Astrocyte (in vitro differentiated cells and primary cell): ENCODE results near the gene AK1. TPM values are rescaled to one million over a fixed set of nuclear protein-coding genes. Genes with fewer than 3 reads are reported as not detected.
"Not testable (repeated sequence)": the region's sequence is repeated elsewhere in the genome, so short reads cannot be mapped to it uniquely, and the experiment has no call there.

ENCODE experiments used
- DNase-seq: peaks from one replicate; pipeline ENCODE4 v3.0.0-alpha.2; 2010; ENCODE audit warnings: low read depth
- FAIRE-seq: peaks from 2 replicates; lab custom pipeline; 2011; peaks lifted over from hg19 to GRCh38; lab: Jason Lieb, UNC
- H2AFZ ChIP-seq: 2 replicates; pipeline ENCODE4 v1.6.0; 2012; ENCODE audit warnings: low read depth, low read length, inconsistent platforms
- H3K27ac ChIP-seq: 2 replicates; pipeline ENCODE4 v1.5.1; 2011; ENCODE audit warnings: low read depth, low read length, inconsistent platforms
- H3K27me3 ChIP-seq: 2 replicates; pipeline ENCODE4 v1.6.0; 2011; ENCODE audit warnings: low read length, inconsistent platforms; ENCODE audit not compliant: insufficient read depth
- H3K36me3 ChIP-seq: 2 replicates; pipeline ENCODE4 v1.5.1; 2011; ENCODE audit warnings: low read length, inconsistent platforms; ENCODE audit not compliant: insufficient read depth
- H3K4me1 ChIP-seq: 2 replicates; pipeline ENCODE4 v1.5.1; 2011; ENCODE audit warnings: low read length, inconsistent platforms; ENCODE audit not compliant: insufficient read depth
- H3K4me2 ChIP-seq: 2 replicates; pipeline ENCODE4 v1.6.0; 2012; ENCODE audit warnings: low read length, inconsistent platforms
- H3K4me3 ChIP-seq: 2 replicates; pipeline ENCODE4 v1.5.1; 2011; ENCODE audit warnings: low read depth, mild to moderate bottlenecking, low read length, inconsistent platforms; ENCODE audit not compliant: insufficient read depth
- H3K79me2 ChIP-seq: 2 replicates; pipeline ENCODE4 v1.6.0; 2012; ENCODE audit warnings: mild to moderate bottlenecking, low read length, inconsistent platforms; ENCODE audit not compliant: insufficient read depth
- H3K9ac ChIP-seq: 2 replicates; pipeline ENCODE4 v1.6.0; 2012; ENCODE audit warnings: mild to moderate bottlenecking, low read length, inconsistent platforms
- H3K9me3 ChIP-seq: 2 replicates; pipeline ENCODE4 v1.5.1; 2012; ENCODE audit warnings: low read depth, mild to moderate bottlenecking, low read length, inconsistent platforms; ENCODE audit not compliant: insufficient read depth
- H4K20me1 ChIP-seq: 2 replicates; pipeline ENCODE4 v1.6.0; 2012; ENCODE audit warnings: low read length, inconsistent platforms; ENCODE audit not compliant: insufficient read depth
- H3K27ac Mint-ChIP-seq: one replicate; pipeline ENCODE4 v1.8.0; 2021; ENCODE audit warnings: mild to moderate bottlenecking, mixed read lengths; ENCODE audit not compliant: unreplicated experiment
- H3K27me3 Mint-ChIP-seq: one replicate; pipeline ENCODE4 v1.8.0; 2021; ENCODE audit warnings: low read depth, mixed read lengths; ENCODE audit not compliant: unreplicated experiment
- H3K36me3 Mint-ChIP-seq: one replicate; pipeline ENCODE4 v1.8.0; 2021; ENCODE audit warnings: low read depth, mixed read lengths; ENCODE audit not compliant: unreplicated experiment
- H3K4me1 Mint-ChIP-seq: one replicate; pipeline ENCODE4 v1.8.0; 2021; ENCODE audit warnings: low read depth, mixed read lengths; ENCODE audit not compliant: unreplicated experiment
- H3K4me3 Mint-ChIP-seq: one replicate; pipeline ENCODE4 v1.8.0; 2021; ENCODE audit warnings: mild to moderate bottlenecking, moderate library complexity, mixed read lengths; ENCODE audit not compliant: unreplicated experiment
- H3K9me3 Mint-ChIP-seq: one replicate; pipeline ENCODE4 v1.8.0; 2021; ENCODE audit warnings: mild to moderate bottlenecking, mixed read lengths; ENCODE audit not compliant: unreplicated experiment
- CTCF ChIP-seq: IDR thresholded peaks from 2 replicates; pipeline ENCODE4 v1.5.1; 2011; ENCODE audit warnings: low read depth, mild to moderate bottlenecking, inconsistent platforms, low read length, moderate library complexity; ENCODE audit not compliant: insufficient read depth
- EZH2 ChIP-seq: IDR thresholded peaks from 2 replicates; pipeline ENCODE4 v1.6.1; 2012; ENCODE audit warnings: mild to moderate bottlenecking, low read length, inconsistent platforms; ENCODE audit not compliant: insufficient read depth
- total RNA-seq: library from RNA; stranded (reverse); gene quantifications from 2 replicates; pipeline ENCODE4 v1.2.1, GENCODE V29; 2021

AK1 gene
- total RNA-seq, 1 donor from 2014 or later, result 78.0 TPM

GRCh38 chr9:127846443-127847177 lies 30.9 kb downstream of the AK1 start:
- peaks cover 2% of the 10 kb centered on the region for H3K4me1 Mint-ChIP-seq
- Histone ChIP-seq H3K4me2 (no peak overlapping the region), H3K36me3 (no peaks in the 10 kb centered on the region), H3K9ac (no peak overlapping the region), H3K27ac (no peak overlapping the region), H3K27me3 (no peaks in the 10 kb centered on the region), H4K20me1 (peaks cover 10% of the 10 kb centered on the region), H3K4me1 (peaks cover 16% of the 10 kb centered on the region), H3K4me3 (no peak overlapping the region), H3K9me3 (peaks cover 19% of the 10 kb centered on the region), H3K79me2 (peaks cover 67% of the 10 kb centered on the region), H2AFZ (no peak overlapping the region)
- no peak for FAIRE-seq
- peaks cover 3% of the 10 kb centered on the region for H3K27me3 Mint-ChIP-seq
- H3K9me3 Mint-ChIP-seq, result peaks cover 25% of the 10 kb centered on the region
- no peak overlapping the region for H3K4me3 Mint-ChIP-seq
- H3K36me3 Mint-ChIP-seq, result peaks cover 4% of the 10 kb centered on the region
- TF ChIP-seq EZH2, result no peak
- TF ChIP-seq CTCF, result no peak
- DNase-seq, result peak; percentile 40
- H3K27ac Mint-ChIP-seq, result no peak overlapping the region

- H3K9me3 Mint-ChIP-seq, result peaks cover 24% of the 10 kb centered on the region
- H3K27ac Mint-ChIP-seq, H3K4me2 ChIP-seq, H3K36me3 ChIP-seq, H3K27me3 ChIP-seq, H2AFZ ChIP-seq, H3K27ac ChIP-seq, H4K20me1 ChIP-seq, H3K4me3 Mint-ChIP-seq, H3K9ac ChIP-seq, DNase-seq, H3K36me3 Mint-ChIP-seq, H3K4me1 Mint-ChIP-seq, H3K4me3 ChIP-seq, FAIRE-seq, H3K27me3 Mint-ChIP-seq: not testable (repeated sequence)
- peaks cover 58% of the 10 kb centered on the region for H3K79me2 ChIP-seq
- H3K4me1 ChIP-seq, result peaks cover 16% of the 10 kb centered on the region
- peaks cover 19% of the 10 kb centered on the region for H3K9me3 ChIP-seq
These were observed 31.9 kb downstream of the AK1 start for GRCh38 chr9:127845619-127846018.

- DNase-seq (peak; percentile 23), FAIRE-seq (no peak)
- Histone ChIP-seq H3K4me3 (no peak overlapping the region), H3K4me2 (peak overlapping the region; percentile 48), H3K9me3 (peaks cover 14% of the 10 kb centered on the region), H3K27me3 (no peaks in the 10 kb centered on the region), H3K9ac (no peak overlapping the region), H3K79me2 (peaks cover 50% of the 10 kb centered on the region), H4K20me1 (peaks cover 3% of the 10 kb centered on the region), H2AFZ (peak overlapping the region; percentile 37), H3K27ac (peak overlapping the region; percentile 43), H3K4me1 (peaks cover 16% of the 10 kb centered on the region), H3K36me3 (no peaks in the 10 kb centered on the region)
- peak overlapping the region; percentile 12 for H3K27ac Mint-ChIP-seq
- H3K9me3 Mint-ChIP-seq, result peaks cover 19% of the 10 kb centered on the region
- H3K36me3 Mint-ChIP-seq, result peaks cover 2% of the 10 kb centered on the region
- TF ChIP-seq CTCF, result no peak
- TF ChIP-seq EZH2, result no peak
- peaks cover 2% of the 10 kb centered on the region for H3K4me1 Mint-ChIP-seq
- no peaks in the 10 kb centered on the region for H3K27me3 Mint-ChIP-seq
- no peak overlapping the region for H3K4me3 Mint-ChIP-seq
These were observed 32.6 kb downstream of the AK1 start for GRCh38 chr9:127844821-127845359.
